Measurements from ENCODE around the gene CMSS1. TPM values are rescaled to one million over a fixed set of nuclear protein-coding genes. Genes with fewer than 3 reads are reported as not detected.

The CMSS1 gene
- total and polyA plus RNA-seq, 2 of the 13 experiments (the other 11 are each of a cell fraction or from before 2014, with no cell fraction given) = 6.4 to 48.7 TPM

DNA sequence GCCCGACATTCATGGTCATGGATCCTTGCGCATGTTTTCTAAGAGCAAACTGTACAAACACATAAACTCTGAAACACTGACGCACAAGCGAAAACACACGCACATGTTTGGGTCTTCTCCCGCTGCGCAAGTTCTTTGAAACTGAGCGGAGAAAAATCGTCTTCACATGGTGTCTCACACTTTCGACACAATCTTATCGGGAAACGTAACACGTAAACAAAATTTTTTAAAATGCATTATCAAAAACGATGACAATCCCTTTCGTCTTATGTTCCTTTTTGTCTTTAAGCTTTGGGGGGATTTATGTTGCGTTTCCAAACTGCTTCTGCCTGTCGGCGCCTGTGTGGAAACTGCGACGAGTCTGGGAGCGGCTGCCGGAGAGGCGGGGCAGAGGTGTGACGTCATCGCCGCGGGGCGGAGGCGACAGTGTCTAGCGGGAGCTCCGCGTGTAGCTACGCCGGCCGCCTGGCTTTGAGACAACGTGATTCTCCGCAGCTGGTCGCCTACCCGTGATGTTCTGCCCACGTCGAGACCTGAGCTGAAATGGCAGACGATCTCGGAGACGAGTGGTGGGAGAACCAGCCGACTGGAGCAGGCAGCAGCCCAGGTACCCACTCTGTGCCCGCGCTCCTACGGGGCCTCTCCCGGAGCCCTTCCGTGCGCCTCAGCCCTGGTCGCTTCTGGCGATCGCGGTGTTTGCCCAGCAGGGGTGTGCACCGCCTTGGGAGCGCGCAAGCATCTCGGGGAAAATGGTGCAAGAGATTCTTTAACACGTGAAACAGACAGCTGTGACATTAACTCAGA is at the start of gene CMSS1 (continued):
- TF ChIP-seq, protein P1, sequence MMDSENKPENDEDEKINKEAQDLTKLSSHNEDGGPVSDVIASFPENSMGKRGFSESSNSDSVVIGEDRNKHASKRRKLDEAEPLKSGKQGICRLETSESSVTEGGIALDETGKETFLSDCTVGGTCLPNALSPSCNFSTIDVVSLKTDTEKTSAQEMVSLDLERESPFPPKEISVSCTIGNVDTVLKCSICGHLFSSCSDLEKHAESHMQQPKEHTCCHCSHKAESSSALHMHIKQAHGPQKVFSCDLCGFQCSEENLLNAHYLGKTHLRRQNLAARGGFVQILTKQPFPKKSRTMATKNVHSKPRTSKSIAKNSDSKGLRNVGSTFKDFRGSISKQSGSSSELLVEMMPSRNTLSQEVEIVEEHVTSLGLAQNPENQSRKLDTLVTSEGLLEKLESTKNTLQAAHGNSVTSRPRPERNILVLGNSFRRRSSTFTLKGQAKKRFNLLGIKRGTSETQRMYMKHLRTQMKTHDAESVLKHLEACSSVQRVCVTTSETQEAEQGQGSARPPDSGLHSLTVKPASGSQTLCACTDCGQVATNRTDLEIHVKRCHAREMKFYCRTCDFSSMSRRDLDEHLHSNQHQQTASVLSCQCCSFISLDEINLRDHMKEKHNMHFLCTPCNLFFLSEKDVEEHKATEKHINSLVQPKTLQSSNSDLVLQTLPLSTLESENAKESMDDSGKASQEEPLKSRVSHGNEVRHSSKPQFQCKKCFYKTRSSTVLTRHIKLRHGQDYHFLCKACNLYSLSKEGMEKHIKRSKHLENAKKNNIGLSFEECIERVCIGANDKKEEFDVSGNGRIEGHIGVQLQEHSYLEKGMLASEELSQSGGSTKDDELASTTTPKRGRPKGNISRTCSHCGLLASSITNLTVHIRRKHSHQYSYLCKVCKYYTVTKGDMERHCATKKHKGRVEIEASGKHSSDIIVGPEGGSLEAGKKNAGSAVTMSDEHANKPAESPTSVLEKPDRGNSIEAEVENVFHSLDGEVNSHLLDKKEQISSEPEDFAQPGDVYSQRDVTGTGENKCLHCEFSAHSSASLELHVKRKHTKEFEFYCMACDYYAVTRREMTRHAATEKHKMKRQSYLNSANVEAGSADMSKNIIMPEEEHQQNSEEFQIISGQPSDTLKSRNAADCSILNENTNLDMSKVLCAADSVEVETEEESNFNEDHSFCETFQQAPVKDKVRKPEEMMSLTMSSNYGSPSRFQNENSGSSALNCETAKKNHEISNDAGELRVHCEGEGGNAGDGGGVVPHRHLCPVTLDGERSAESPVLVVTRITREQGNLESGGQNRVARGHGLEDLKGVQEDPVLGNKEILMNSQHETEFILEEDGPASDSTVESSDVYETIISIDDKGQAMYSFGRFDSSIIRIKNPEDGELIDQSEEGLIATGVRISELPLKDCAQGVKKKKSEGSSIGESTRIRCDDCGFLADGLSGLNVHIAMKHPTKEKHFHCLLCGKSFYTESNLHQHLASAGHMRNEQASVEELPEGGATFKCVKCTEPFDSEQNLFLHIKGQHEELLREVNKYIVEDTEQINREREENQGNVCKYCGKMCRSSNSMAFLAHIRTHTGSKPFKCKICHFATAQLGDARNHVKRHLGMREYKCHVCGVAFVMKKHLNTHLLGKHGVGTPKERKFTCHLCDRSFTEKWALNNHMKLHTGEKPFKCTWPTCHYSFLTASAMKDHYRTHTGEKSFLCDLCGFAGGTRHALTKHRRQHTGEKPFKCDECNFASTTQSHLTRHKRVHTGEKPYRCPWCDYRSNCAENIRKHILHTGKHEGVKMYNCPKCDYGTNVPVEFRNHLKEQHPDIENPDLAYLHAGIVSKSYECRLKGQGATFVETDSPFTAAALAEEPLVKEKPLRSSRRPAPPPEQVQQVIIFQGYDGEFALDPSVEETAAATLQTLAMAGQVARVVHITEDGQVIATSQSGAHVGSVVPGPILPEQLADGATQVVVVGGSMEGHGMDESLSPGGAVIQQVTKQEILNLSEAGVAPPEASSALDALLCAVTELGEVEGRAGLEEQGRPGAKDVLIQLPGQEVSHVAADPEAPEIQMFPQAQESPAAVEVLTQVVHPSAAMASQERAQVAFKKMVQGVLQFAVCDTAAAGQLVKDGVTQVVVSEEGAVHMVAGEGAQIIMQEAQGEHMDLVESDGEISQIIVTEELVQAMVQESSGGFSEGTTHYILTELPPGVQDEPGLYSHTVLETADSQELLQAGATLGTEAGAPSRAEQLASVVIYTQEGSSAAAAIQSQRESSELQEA (CRISPR knock-in tag; IDR thresholded peaks at IDR 0.05; ENCODE audit: not compliant biosample characterization) = peak; percentile 69
- TF ChIP-seq ZNF547 (CRISPR knock-in tag; IDR thresholded peaks at IDR 0.05) = peak; percentile 69; the same call in 1 of the 2 replicates
- TF ChIP-seq, protein P2, sequence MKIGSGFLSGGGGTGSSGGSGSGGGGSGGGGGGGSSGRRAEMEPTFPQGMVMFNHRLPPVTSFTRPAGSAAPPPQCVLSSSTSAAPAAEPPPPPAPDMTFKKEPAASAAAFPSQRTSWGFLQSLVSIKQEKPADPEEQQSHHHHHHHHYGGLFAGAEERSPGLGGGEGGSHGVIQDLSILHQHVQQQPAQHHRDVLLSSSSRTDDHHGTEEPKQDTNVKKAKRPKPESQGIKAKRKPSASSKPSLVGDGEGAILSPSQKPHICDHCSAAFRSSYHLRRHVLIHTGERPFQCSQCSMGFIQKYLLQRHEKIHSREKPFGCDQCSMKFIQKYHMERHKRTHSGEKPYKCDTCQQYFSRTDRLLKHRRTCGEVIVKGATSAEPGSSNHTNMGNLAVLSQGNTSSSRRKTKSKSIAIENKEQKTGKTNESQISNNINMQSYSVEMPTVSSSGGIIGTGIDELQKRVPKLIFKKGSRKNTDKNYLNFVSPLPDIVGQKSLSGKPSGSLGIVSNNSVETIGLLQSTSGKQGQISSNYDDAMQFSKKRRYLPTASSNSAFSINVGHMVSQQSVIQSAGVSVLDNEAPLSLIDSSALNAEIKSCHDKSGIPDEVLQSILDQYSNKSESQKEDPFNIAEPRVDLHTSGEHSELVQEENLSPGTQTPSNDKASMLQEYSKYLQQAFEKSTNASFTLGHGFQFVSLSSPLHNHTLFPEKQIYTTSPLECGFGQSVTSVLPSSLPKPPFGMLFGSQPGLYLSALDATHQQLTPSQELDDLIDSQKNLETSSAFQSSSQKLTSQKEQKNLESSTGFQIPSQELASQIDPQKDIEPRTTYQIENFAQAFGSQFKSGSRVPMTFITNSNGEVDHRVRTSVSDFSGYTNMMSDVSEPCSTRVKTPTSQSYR (CRISPR knock-in tag; IDR thresholded peaks at IDR 0.05; ENCODE audit: borderline replicate concordance) = no peak
- peak; percentile 46 for TF ChIP-seq ZNF883 (CRISPR knock-in tag; IDR thresholded peaks at IDR 0.05; ENCODE audit: not compliant biosample characterization)
- TF ChIP-seq ARNT (IDR thresholded peaks at IDR 0.05) = no peak
- TF ChIP-seq TBX3 (IDR thresholded peaks at IDR 0.05; ENCODE audit: borderline replicate concordance) = 0 out of 2 replicates have a peak, but pooled peaks have one; percentile 42
- TF ChIP-seq, protein P3, sequence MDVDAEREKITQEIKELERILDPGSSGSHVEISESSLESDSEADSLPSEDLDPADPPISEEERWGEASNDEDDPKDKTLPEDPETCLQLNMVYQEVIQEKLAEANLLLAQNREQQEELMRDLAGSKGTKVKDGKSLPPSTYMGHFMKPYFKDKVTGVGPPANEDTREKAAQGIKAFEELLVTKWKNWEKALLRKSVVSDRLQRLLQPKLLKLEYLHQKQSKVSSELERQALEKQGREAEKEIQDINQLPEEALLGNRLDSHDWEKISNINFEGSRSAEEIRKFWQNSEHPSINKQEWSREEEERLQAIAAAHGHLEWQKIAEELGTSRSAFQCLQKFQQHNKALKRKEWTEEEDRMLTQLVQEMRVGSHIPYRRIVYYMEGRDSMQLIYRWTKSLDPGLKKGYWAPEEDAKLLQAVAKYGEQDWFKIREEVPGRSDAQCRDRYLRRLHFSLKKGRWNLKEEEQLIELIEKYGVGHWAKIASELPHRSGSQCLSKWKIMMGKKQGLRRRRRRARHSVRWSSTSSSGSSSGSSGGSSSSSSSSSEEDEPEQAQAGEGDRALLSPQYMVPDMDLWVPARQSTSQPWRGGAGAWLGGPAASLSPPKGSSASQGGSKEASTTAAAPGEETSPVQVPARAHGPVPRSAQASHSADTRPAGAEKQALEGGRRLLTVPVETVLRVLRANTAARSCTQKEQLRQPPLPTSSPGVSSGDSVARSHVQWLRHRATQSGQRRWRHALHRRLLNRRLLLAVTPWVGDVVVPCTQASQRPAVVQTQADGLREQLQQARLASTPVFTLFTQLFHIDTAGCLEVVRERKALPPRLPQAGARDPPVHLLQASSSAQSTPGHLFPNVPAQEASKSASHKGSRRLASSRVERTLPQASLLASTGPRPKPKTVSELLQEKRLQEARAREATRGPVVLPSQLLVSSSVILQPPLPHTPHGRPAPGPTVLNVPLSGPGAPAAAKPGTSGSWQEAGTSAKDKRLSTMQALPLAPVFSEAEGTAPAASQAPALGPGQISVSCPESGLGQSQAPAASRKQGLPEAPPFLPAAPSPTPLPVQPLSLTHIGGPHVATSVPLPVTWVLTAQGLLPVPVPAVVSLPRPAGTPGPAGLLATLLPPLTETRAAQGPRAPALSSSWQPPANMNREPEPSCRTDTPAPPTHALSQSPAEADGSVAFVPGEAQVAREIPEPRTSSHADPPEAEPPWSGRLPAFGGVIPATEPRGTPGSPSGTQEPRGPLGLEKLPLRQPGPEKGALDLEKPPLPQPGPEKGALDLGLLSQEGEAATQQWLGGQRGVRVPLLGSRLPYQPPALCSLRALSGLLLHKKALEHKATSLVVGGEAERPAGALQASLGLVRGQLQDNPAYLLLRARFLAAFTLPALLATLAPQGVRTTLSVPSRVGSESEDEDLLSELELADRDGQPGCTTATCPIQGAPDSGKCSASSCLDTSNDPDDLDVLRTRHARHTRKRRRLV (CRISPR knock-in tag; IDR thresholded peaks at IDR 0.05) = no peak
- peak; percentile 56 for TF ChIP-seq MED1 (CRISPR knock-in tag; IDR thresholded peaks at IDR 0.05)
- no peak for TF ChIP-seq CENPT (CRISPR knock-in tag; IDR thresholded peaks at IDR 0.05; ENCODE audit: low read depth)
- TF ChIP-seq, protein P4, sequence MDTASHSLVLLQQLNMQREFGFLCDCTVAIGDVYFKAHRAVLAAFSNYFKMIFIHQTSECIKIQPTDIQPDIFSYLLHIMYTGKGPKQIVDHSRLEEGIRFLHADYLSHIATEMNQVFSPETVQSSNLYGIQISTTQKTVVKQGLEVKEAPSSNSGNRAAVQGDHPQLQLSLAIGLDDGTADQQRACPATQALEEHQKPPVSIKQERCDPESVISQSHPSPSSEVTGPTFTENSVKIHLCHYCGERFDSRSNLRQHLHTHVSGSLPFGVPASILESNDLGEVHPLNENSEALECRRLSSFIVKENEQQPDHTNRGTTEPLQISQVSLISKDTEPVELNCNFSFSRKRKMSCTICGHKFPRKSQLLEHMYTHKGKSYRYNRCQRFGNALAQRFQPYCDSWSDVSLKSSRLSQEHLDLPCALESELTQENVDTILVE (CRISPR knock-in tag; IDR thresholded peaks at IDR 0.05) = peak; percentile 25; the same call in 1 of the 2 replicates

Data from HepG2 (cell line).